BJ (cell line): ENCODE measurements around the gene EGFL7. TPM values are rescaled to one million over a fixed set of nuclear protein-coding genes. Genes with fewer than 3 reads are reported as not detected.

ENCODE experiments used
- CTCF ChIA-PET: fragments of 350-600 bp; formaldehyde crosslinking; extraction: SDS; loops from one replicate; lab custom pipeline; 2021; ENCODE audit warnings: antibody characterized with exemption, inconsistent platforms; lab: Yijun Ruan, JAX
- POLR2A ChIA-PET: fragments of 300-600 bp; sonication (Branson Sonifier 250); formaldehyde crosslinking; extraction: SDS; loops from one replicate; lab custom pipeline; 2021; ENCODE audit warnings: antibody characterized with exemption; lab: Charles Lee
- DNase-seq: peaks from one replicate; pipeline ENCODE4 v3.0.0-alpha.2; 2011; ENCODE audit warnings: low read depth
- H3K27me3 ChIP-seq: 2 replicates; pipeline ENCODE4 v1.6.0; 2011; ENCODE audit warnings: low read length; ENCODE audit not compliant: control insufficient read depth, insufficient read depth
- H3K36me3 ChIP-seq: 2 replicates; pipeline ENCODE4 v1.5.1; 2011; ENCODE audit warnings: low read length; ENCODE audit not compliant: control insufficient read depth, insufficient read depth
- H3K4me3 ChIP-seq: 2 replicates; pipeline ENCODE4 v1.5.1; 2011; ENCODE audit warnings: low read depth, mild to moderate bottlenecking, control low read depth, low read length
- polyA plus RNA-seq: library from polyadenylated mRNA; depleted of rRNA; stranded (reverse); fragments of >200 nt; gene quantifications from 2 replicates; pipeline ENCODE4 v1.2.3, GENCODE V29; 2011
- TF ChIP-seq, protein P1 (sequence below): IDR thresholded peaks from 2 replicates; pipeline ENCODE4 v1.5.1; 2011; ENCODE audit warnings: low read depth, mild to moderate bottlenecking, control low read depth, inconsistent platforms, low read length, moderate library complexity; ENCODE audit not compliant: insufficient read depth

EGFL7 gene
- polyA plus RNA-seq, 1 experiment, result 26.9 TPM

DNA sequence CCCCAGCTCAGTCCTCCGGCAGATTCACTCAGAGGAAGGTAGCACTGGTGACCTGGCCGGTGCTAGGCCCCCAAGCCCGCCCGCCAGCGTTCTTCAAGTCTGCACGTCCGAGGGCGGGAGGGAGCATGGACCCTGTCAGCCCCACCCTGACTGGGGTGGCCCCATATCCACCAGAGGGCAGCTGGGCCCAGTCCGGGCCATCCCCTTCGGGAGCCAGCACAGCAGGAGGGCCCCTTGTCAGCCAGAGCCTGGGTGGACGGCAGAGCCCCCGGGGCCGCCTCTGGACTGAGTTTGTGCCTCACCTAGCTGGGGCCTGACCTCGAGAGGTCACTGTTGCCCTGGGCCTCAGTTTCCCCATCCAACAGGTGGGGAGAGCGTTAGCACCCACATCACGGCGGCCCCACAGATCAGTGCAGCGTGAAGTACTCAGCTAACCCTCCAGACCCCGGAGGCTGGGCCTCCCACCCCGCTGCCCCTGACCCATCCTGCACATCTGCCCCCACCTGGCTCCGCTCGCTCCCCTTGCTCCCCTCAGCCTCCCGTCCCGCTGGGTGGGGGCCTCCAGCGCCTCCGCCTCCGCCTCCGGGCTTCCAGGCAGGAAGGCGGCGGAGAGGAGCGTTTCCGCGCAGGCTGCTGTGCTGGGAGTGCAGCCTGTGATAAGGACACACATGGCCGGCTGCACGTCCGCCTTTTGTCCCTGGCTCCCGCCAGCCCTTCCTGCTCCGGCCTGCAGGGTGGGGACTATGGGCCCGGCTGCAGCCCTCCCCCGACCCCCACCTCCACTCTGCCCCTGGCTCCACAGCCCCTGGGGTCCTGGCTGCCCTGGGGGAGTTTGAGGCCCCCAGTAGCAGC is 16.6 kb upstream of the EGFL7 start:
- CTCF ChIA-PET, result interaction anchor here (1.1 to 3.1 kb wide), 3 partner anchors 11 to 161 kb away, joined by 5 to 16 read pairs (median 7); no protein-coding TSS in a partner anchor
- TF ChIP-seq, protein P1, sequence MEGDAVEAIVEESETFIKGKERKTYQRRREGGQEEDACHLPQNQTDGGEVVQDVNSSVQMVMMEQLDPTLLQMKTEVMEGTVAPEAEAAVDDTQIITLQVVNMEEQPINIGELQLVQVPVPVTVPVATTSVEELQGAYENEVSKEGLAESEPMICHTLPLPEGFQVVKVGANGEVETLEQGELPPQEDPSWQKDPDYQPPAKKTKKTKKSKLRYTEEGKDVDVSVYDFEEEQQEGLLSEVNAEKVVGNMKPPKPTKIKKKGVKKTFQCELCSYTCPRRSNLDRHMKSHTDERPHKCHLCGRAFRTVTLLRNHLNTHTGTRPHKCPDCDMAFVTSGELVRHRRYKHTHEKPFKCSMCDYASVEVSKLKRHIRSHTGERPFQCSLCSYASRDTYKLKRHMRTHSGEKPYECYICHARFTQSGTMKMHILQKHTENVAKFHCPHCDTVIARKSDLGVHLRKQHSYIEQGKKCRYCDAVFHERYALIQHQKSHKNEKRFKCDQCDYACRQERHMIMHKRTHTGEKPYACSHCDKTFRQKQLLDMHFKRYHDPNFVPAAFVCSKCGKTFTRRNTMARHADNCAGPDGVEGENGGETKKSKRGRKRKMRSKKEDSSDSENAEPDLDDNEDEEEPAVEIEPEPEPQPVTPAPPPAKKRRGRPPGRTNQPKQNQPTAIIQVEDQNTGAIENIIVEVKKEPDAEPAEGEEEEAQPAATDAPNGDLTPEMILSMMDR, result no peak
- Histone ChIP-seq H3K4me3 (no peak overlapping the region), H3K27me3 (peaks cover 13% of the 10 kb centered on the region), H3K36me3 (no peaks in the 10 kb centered on the region)
- POLR2A ChIA-PET, result no interaction called here
- DNase-seq, result no peak

DNA sequence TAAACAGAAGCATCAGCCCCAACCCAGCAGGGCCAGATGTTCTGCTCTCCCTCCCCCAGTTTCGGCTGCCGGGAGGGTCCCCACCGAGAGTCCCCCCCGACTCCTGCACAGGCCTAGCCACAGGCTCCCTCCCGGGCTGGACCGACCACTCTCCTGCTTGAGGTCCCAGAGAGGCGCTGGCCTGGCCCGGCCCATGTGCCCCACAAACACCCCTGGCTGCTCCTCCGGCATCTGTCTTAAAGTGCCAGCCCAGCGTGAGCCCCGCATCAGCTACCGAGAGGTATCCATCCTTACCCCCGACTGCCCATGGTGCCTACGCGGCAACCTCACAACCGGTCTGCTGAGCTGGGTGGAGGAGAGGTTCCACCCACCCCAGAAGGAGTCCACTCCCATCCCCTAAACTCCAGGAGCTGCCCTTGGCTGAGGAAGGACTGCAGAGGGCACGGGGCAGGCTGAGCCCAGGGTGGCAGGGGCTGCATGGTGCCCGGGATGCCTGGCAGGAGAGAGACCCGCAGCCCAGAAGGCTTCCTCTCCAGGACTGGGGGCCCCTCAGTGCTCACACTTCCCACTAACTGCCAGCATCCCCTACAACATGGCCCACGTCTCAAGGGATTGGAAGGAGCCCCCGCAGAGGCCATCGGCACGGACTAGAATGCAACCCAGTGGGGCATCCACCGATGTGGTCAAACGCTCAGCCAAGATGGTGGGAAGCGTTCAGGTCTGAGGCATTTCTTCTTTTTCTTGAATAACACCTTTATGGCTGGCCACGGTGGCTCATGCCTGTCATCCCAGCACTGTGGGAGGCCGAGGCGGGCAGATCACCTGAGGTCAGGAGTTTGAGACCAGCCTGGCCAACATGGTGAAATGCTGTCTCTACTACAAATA is 15.6 kb upstream of the EGFL7 start:
- TF ChIP-seq, protein P1, result no peak
- ChIA-PET CTCF (interaction anchor here (1.0 to 3.1 kb wide), 2 partner anchors 17 to 162 kb away, joined by 3 to 16 read pairs; no protein-coding TSS in a partner anchor), POLR2A (no interaction called here)
- Histone ChIP-seq H3K27me3 (peaks cover 10% of the 10 kb centered on the region), H3K36me3 (no peaks in the 10 kb centered on the region), H3K4me3 (no peak overlapping the region)
- no peak for DNase-seq

DNA sequence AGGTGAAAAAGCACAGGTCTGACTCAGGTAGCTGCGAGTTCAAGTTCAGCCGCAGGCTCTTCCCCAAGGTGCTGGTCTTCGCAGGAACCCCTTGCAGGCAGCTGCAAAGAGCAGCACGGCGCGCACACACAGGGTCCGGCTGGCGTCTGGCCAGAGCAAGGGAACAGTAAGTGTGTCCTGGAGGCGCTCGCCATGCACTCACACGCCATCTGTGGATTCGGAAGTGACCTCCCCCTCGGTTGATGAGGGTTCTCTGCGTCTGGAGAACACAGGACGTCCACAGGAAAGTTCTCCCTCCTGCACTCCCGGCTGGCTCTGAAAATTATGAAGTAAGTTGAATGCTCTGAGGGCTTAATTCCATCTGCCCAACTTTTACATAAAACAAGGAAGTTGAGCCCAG is 14.0 kb upstream of the EGFL7 start:
- TF ChIP-seq, protein P1, result no peak
- ChIA-PET POLR2A (no interaction called here), CTCF (interaction anchor here (3.1 kb wide), 1 partner anchor 164 kb away, joined by 16 read pairs; no protein-coding TSS in a partner anchor)
- no peak overlapping the region for H3K4me3 ChIP-seq
- peaks cover 4% of the 10 kb centered on the region; the same call in 1 of the 2 replicates for H3K27me3 ChIP-seq
- no peaks in the 10 kb centered on the region for H3K36me3 ChIP-seq
- no peak for DNase-seq

DNA sequence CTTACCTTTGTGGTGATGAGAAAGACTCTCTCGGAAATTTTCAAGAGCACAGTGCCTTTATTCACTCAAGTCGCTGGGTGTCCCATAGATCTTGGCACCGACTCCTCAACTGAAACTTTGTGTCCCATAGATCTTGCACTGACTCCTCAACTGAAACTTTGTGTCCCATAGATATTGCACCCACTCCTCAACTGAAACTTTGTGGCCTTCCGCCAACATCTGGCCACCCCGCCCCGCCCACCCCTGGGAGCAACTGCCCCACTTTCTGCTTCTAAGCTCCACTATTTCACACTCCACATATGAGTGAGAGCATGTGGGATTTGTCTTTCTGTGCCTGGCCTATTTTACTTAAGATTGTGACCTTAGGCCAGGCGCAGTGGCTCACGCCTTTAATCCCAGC is 12.7 kb upstream of the EGFL7 start:
- Histone ChIP-seq H3K4me3 (no peak overlapping the region), H3K36me3 (no peaks in the 10 kb centered on the region), H3K27me3 (no peaks in the 10 kb centered on the region)
- TF ChIP-seq, protein P1, result no peak
- no peak for DNase-seq
- ChIA-PET CTCF (interaction anchor here (1.5 kb wide), 1 partner anchor 162 kb away, joined by 3 read pairs; no protein-coding TSS in a partner anchor), POLR2A (no interaction called here)
